Fibroblast of mammary gland (primary cell): ENCODE data around the gene NDUFS6.

ENCODE experiments used
- DNase-seq: peaks from one replicate; pipeline ENCODE4 v3.0.0-alpha.2; 2010; ENCODE audit warnings: low read depth
- H3K4me3 ChIP-seq: 2 replicates; pipeline ENCODE4 v1.5.1; 2011; ENCODE audit warnings: low read depth, mild to moderate bottlenecking, low read length, moderate library complexity; ENCODE audit not compliant: control insufficient read depth
- CTCF ChIP-seq: conservative IDR thresholded peaks from 2 replicates; pipeline ENCODE4 v1.5.1; 2011; ENCODE audit warnings: low read depth, low read length, inconsistent platforms; ENCODE audit not compliant: control insufficient read depth, insufficient read depth

NDUFS6 gene

GRCh38 chr5:1827886-1828397 is 26.7 kb downstream of the NDUFS6 start:
- no peak for TF ChIP-seq CTCF
- no peak overlapping the region for H3K4me3 ChIP-seq
- no peak for DNase-seq

GRCh38 chr5:1830571-1831228 is 29.5 kb downstream of the NDUFS6 start:
- no peak overlapping the region for H3K4me3 ChIP-seq
- no peak for DNase-seq
- no peak for TF ChIP-seq CTCF

GRCh38 chr5:1831257-1831656 is 30.1 kb downstream of the NDUFS6 start:
- H3K4me3 ChIP-seq = no peak overlapping the region
- no peak for DNase-seq
- TF ChIP-seq CTCF = no peak

GRCh38 chr5:1831677-1832313 is 30.6 kb downstream of the NDUFS6 start:
- TF ChIP-seq CTCF = no peak
- DNase-seq = no peak
- H3K4me3 ChIP-seq = no peak overlapping the region

- TF ChIP-seq CTCF = no peak
- DNase-seq = no peak
- H3K4me3 ChIP-seq = no peak overlapping the region
Observed at GRCh38 chr5:1832511-1833250, 31.5 kb downstream of the NDUFS6 start.

GRCh38 chr5:1833264-1834021 is 32.2 kb downstream of the NDUFS6 start:
- no peak overlapping the region for H3K4me3 ChIP-seq
- DNase-seq = no peak
- no peak for TF ChIP-seq CTCF
